Measurements from ENCODE around the gene ZBTB20.

DNA sequence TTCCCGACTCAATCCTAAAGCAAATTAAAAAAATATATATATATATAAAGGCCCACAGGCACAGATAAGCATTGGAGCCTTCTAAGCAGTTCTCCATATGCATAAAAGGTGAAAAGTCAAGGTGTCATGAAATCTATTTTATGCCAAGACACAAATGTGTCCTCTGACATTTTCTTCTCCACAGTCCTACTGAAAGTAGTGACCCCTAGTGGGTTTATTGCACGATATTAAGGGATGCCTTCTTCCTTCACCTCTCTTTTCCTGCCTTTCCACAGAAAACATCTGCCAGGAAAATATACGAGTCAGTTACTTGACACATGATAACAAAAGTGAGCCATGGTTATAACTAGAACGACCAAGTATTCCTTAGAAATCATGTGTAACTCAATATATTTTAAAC, 550.1 kb downstream of the ZBTB20 start:
- TF ChIP-seq, protein P1, sequence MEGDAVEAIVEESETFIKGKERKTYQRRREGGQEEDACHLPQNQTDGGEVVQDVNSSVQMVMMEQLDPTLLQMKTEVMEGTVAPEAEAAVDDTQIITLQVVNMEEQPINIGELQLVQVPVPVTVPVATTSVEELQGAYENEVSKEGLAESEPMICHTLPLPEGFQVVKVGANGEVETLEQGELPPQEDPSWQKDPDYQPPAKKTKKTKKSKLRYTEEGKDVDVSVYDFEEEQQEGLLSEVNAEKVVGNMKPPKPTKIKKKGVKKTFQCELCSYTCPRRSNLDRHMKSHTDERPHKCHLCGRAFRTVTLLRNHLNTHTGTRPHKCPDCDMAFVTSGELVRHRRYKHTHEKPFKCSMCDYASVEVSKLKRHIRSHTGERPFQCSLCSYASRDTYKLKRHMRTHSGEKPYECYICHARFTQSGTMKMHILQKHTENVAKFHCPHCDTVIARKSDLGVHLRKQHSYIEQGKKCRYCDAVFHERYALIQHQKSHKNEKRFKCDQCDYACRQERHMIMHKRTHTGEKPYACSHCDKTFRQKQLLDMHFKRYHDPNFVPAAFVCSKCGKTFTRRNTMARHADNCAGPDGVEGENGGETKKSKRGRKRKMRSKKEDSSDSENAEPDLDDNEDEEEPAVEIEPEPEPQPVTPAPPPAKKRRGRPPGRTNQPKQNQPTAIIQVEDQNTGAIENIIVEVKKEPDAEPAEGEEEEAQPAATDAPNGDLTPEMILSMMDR (conservative IDR thresholded peaks at IDR 0.05; ENCODE audit: low read depth, low read length) = peak; percentile 39; the same call in 1 of the 2 replicates
- no peak for TF ChIP-seq EZH2 (IDR thresholded peaks at IDR 0.05; ENCODE audit: low read length, unreplicated experiment)
- no peak for TF ChIP-seq EZH2phosphoT487 (IDR thresholded peaks at IDR 0.05; ENCODE audit: borderline replicate concordance, low read length)

Measured in PC-3 (cell line).